BJ (cell line): ENCODE results near the gene NRAP. TPM values are rescaled to one million over a fixed set of nuclear protein-coding genes. Genes with fewer than 3 reads are reported as not detected.

Experiments
- CTCF ChIA-PET: fragments of 350-600 bp; formaldehyde crosslinking; extraction: SDS; loops from one replicate; lab custom pipeline; 2021; ENCODE audit warnings: antibody characterized with exemption, inconsistent platforms; lab: Yijun Ruan, JAX
- POLR2A ChIA-PET: fragments of 300-600 bp; sonication (Branson Sonifier 250); formaldehyde crosslinking; extraction: SDS; loops from one replicate; lab custom pipeline; 2021; ENCODE audit warnings: antibody characterized with exemption; lab: Charles Lee
- DNase-seq: peaks from one replicate; pipeline ENCODE4 v3.0.0-alpha.2; 2011; ENCODE audit warnings: low read depth
- H3K27me3 ChIP-seq: 2 replicates; pipeline ENCODE4 v1.6.0; 2011; ENCODE audit warnings: low read length; ENCODE audit not compliant: control insufficient read depth, insufficient read depth
- H3K36me3 ChIP-seq: 2 replicates; pipeline ENCODE4 v1.5.1; 2011; ENCODE audit warnings: low read length; ENCODE audit not compliant: control insufficient read depth, insufficient read depth
- H3K4me3 ChIP-seq: 2 replicates; pipeline ENCODE4 v1.5.1; 2011; ENCODE audit warnings: low read depth, mild to moderate bottlenecking, control low read depth, low read length
- polyA plus RNA-seq: library from polyadenylated mRNA; depleted of rRNA; stranded (reverse); fragments of >200 nt; gene quantifications from 2 replicates; pipeline ENCODE4 v1.2.3, GENCODE V29; 2011
- TF ChIP-seq, protein P1 (sequence below): IDR thresholded peaks from 2 replicates; pipeline ENCODE4 v1.5.1; 2011; ENCODE audit warnings: low read depth, mild to moderate bottlenecking, control low read depth, inconsistent platforms, low read length, moderate library complexity; ENCODE audit not compliant: insufficient read depth

Gene NRAP
- polyA plus RNA-seq, 1 experiment, result not detected

GRCh38 chr10:113627836-113628235, 36.0 kb downstream of the NRAP start:
- Histone ChIP-seq H3K27me3 (no peaks in the 10 kb centered on the region; the same call in 1 of the 2 replicates), H3K36me3 (no peaks in the 10 kb centered on the region), H3K4me3 (no peak overlapping the region)
- TF ChIP-seq, protein P1, sequence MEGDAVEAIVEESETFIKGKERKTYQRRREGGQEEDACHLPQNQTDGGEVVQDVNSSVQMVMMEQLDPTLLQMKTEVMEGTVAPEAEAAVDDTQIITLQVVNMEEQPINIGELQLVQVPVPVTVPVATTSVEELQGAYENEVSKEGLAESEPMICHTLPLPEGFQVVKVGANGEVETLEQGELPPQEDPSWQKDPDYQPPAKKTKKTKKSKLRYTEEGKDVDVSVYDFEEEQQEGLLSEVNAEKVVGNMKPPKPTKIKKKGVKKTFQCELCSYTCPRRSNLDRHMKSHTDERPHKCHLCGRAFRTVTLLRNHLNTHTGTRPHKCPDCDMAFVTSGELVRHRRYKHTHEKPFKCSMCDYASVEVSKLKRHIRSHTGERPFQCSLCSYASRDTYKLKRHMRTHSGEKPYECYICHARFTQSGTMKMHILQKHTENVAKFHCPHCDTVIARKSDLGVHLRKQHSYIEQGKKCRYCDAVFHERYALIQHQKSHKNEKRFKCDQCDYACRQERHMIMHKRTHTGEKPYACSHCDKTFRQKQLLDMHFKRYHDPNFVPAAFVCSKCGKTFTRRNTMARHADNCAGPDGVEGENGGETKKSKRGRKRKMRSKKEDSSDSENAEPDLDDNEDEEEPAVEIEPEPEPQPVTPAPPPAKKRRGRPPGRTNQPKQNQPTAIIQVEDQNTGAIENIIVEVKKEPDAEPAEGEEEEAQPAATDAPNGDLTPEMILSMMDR, result no peak
- POLR2A ChIA-PET, result no interaction called here
- no peak for DNase-seq
- CTCF ChIA-PET, result interaction anchor here (1.1 to 2.8 kb wide), 2 partner anchors 8 to 12 kb away, joined by 3 to 14 read pairs; no protein-coding TSS in a partner anchor

DNA sequence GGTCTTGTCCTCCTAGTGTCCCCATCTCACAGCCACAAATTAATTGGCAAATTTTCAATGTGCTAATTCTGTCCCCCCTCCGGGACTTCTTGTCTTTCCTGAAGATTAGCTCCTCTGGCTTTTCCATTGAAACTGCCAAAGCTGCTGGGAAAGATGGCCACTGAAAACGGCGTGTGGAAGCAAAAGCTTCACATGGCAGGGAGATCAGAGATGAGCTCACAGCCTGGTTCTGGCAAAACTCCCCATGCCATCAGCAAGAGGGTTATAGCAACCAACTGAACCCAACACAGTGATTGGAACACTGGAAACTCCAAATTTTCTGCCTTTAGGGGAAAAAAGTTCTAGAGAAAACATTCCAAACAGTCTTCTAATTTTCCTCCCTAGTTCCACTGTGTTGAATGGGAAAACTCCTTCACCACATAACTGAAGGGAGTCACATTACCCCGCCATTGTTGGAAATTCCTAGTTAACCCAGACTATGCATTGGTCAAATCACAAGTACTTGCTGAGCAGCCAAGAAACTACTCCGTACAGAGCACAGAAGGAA, 37.0 kb downstream of the NRAP start:
- no peak for DNase-seq
- Histone ChIP-seq H3K36me3 (no peaks in the 10 kb centered on the region), H3K4me3 (no peak overlapping the region), H3K27me3 (peaks cover 2% of the 10 kb centered on the region)
- POLR2A ChIA-PET, result no interaction called here
- CTCF ChIA-PET, result interaction anchor here (1.1 to 2.8 kb wide), 2 partner anchors 9 to 11 kb away, joined by 3 to 14 read pairs; no protein-coding TSS in a partner anchor
- TF ChIP-seq, protein P1, result no peak

- Histone ChIP-seq H3K4me3 (no peak overlapping the region), H3K27me3 (peaks cover 5% of the 10 kb centered on the region), H3K36me3 (no peaks in the 10 kb centered on the region)
- ChIA-PET CTCF (interaction anchor here (2.8 kb wide), 1 partner anchor 9 kb away, joined by 14 read pairs; no protein-coding TSS in a partner anchor), POLR2A (no interaction called here)
- TF ChIP-seq, protein P1, result no peak
- no peak for DNase-seq
These were observed 38.2 kb downstream of the NRAP start for GRCh38 chr10:113625461-113626186.

- peaks cover 8% of the 10 kb centered on the region for H3K27me3 ChIP-seq
- TF ChIP-seq, protein P1, result no peak
- DNase-seq, result no peak
- CTCF ChIA-PET, result no interaction called here
- no peaks in the 10 kb centered on the region for H3K36me3 ChIP-seq
- POLR2A ChIA-PET, result no interaction called here
- no peak overlapping the region for H3K4me3 ChIP-seq
These were observed 41.0 kb downstream of the NRAP start for GRCh38 chr10:113622831-113623230.

DNA sequence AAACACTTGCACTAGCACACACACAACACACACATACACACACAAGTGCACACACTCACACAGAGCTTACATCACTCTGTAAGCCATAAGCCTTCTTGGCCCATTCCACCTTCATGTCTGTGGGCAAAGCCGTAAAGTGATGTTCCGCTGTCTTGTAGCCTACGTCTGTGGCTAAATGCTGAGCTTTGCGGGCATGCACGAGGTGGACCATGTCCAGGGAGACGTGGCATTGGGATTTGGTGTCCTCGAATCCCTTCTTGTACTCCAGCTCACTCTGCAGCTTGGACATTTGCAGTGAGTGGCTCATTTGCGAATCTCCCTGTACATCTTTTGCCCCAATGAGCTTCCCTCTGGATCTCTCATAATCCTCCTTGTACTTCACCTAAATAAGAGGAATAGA, 42.0 kb downstream of the NRAP start:
- Histone ChIP-seq H3K27me3 (peaks cover 11% of the 10 kb centered on the region), H3K4me3 (no peak overlapping the region), H3K36me3 (no peaks in the 10 kb centered on the region)
- CTCF ChIA-PET, result no interaction called here
- TF ChIP-seq, protein P1, result no peak
- DNase-seq, result no peak
- POLR2A ChIA-PET, result no interaction called here
